OCI-LY1 (cell line): ENCODE data around the gene PCDH15.

Experiments used
- H2AFZ ChIP-seq: fragments of 200-600 bp; sonication (generic), shearing (Covaris generic); 2 replicates; pipeline ENCODE4 v1.6.0; 2014; ENCODE audit warnings: antibody characterized with exemption, mild to moderate bottlenecking, low read length
- H3F3A ChIP-seq: fragments of 200-600 bp; sonication (generic), shearing (Covaris generic); 2 replicates; pipeline ENCODE4 v1.6.0; 2014; ENCODE audit warnings: mild to moderate bottlenecking, antibody characterized with exemption, low read length, moderate library complexity; ENCODE audit not compliant: insufficient read depth
- H3K27ac ChIP-seq: fragments of 200-600 bp; sonication (generic); 2 replicates; pipeline ENCODE4 v1.5.1; 2014; ENCODE audit warnings: low read length, mixed run types, mild to moderate bottlenecking, low read depth; ENCODE audit not compliant: poor library complexity, severe bottlenecking
- H3K27me3 ChIP-seq: fragments of 200-600 bp; sonication (generic); 2 replicates; pipeline ENCODE4 v1.6.0; 2014; ENCODE audit warnings: antibody characterized with exemption, mild to moderate bottlenecking, low read length, moderate library complexity; ENCODE audit not compliant: insufficient read depth
- H3K36me3 ChIP-seq: fragments of 200-600 bp; sonication (generic); 2 replicates; pipeline ENCODE4 v1.6.1; 2014; ENCODE audit warnings: mild to moderate bottlenecking, antibody characterized with exemption, low read length, moderate library complexity, mixed read lengths; ENCODE audit not compliant: insufficient read depth
- H3K4me1 ChIP-seq: fragments of 200-600 bp; sonication (generic); 2 replicates; pipeline ENCODE4 v1.5.1; 2014; ENCODE audit warnings: mild to moderate bottlenecking, low read length, moderate library complexity; ENCODE audit not compliant: insufficient read depth, severe bottlenecking
- H3K4me2 ChIP-seq: fragments of 200-600 bp; sonication (generic), shearing (Covaris generic); 2 replicates; pipeline ENCODE4 v1.6.1; 2014; ENCODE audit warnings: low read length
- H3K4me3 ChIP-seq: fragments of 200-600 bp; sonication (generic); 2 replicates; pipeline ENCODE4 v1.5.1; 2014; ENCODE audit warnings: low read length, low read depth, mild to moderate bottlenecking, mixed read lengths; ENCODE audit not compliant: poor library complexity, severe bottlenecking
- H3K79me2 ChIP-seq: fragments of 200-600 bp; shearing (Covaris generic); 2 replicates; pipeline ENCODE4 v1.6.1; 2016; ENCODE audit warnings: mixed run types, low read length, mixed read lengths; ENCODE audit not compliant: insufficient read depth
- H3K9ac ChIP-seq: fragments of 200-600 bp; sonication (generic), shearing (Covaris generic); 2 replicates; pipeline ENCODE4 v1.6.1; 2014; ENCODE audit warnings: mild to moderate bottlenecking, low read length, mixed read lengths
- H3K9me2 ChIP-seq: fragments of 200-600 bp; sonication (generic), shearing (Covaris generic); 2 replicates; pipeline ENCODE4 v1.6.1; 2014; ENCODE audit warnings: low read depth, mild to moderate bottlenecking, low read length, mixed read lengths
- H3K9me3 ChIP-seq: fragments of 200-600 bp; shearing (Covaris generic); 2 replicates; pipeline ENCODE4 v1.6.1; 2014; ENCODE audit warnings: low read length, mixed read lengths
- H4K20me1 ChIP-seq: fragments of 200-600 bp; sonication (generic), shearing (Covaris generic); 2 replicates; pipeline ENCODE4 v1.6.0; 2016; ENCODE audit warnings: mild to moderate bottlenecking, low read length; ENCODE audit not compliant: insufficient read depth
- CTCF ChIP-seq: fragments of 200-600 bp; sonication (generic), shearing (Covaris generic); IDR thresholded peaks from 2 replicates; pipeline ENCODE4 v1.5.1; 2017; ENCODE audit warnings: mild to moderate bottlenecking, antibody characterized with exemption, low read length, moderate library complexity, mixed read lengths
- EZH2 ChIP-seq: fragments of 200-600 bp; sonication (generic), shearing (Covaris generic); IDR thresholded peaks from 2 replicates; pipeline ENCODE4 v1.8.0; 2017; ENCODE audit warnings: borderline replicate concordance, mixed run types, mild to moderate bottlenecking, antibody characterized with exemption, low read length, moderate library complexity, mixed read lengths

Gene PCDH15

GRCh38 chr10:54125098-54125747 is 675.8 kb downstream of the PCDH15 start:
- Histone ChIP-seq H3K27ac (no peak overlapping the region), H4K20me1 (no peaks in the 10 kb centered on the region)
- TF ChIP-seq CTCF = no peak
- TF ChIP-seq EZH2 = no peak

GRCh38 chr10:54124209-54124885 is 676.7 kb downstream of the PCDH15 start:
- H3K79me2 ChIP-seq = no peaks in the 10 kb centered on the region
- H3K27ac ChIP-seq = no peak overlapping the region
- no peak overlapping the region for H2AFZ ChIP-seq
- no peaks in the 10 kb centered on the region for H4K20me1 ChIP-seq
- no peaks in the 10 kb centered on the region for H3K9me2 ChIP-seq
- no peak overlapping the region for H3K4me2 ChIP-seq
- no peaks in the 10 kb centered on the region for H3K27me3 ChIP-seq
- H3K36me3 ChIP-seq = no peaks in the 10 kb centered on the region
- no peak overlapping the region for H3K9ac ChIP-seq
- H3K4me3 ChIP-seq = no peak overlapping the region
- H3F3A ChIP-seq = no peaks in the 10 kb centered on the region
- TF ChIP-seq EZH2 (no peak), CTCF (no peak)
- no peaks in the 10 kb centered on the region for H3K4me1 ChIP-seq
- H3K9me3 ChIP-seq = no peaks in the 10 kb centered on the region

More at GRCh38 chr10:54125098-54125747, 675.8 kb downstream of the PCDH15 start:
- no peaks in the 10 kb centered on the region for H3K79me2 ChIP-seq
- H3K4me2 ChIP-seq = no peak overlapping the region
- no peaks in the 10 kb centered on the region for H3K9me3 ChIP-seq
- H3K4me3 ChIP-seq = no peak overlapping the region
- no peaks in the 10 kb centered on the region for H3K4me1 ChIP-seq
- no peaks in the 10 kb centered on the region for H3K36me3 ChIP-seq
- no peak overlapping the region for H2AFZ ChIP-seq
- H3K27me3 ChIP-seq = no peaks in the 10 kb centered on the region
- H3K9ac ChIP-seq = no peak overlapping the region
- H3K9me2 ChIP-seq = no peaks in the 10 kb centered on the region
- no peaks in the 10 kb centered on the region for H3F3A ChIP-seq

- Histone ChIP-seq H3F3A (no peaks in the 10 kb centered on the region), H2AFZ (no peak overlapping the region), H3K4me3 (no peak overlapping the region), H4K20me1 (no peaks in the 10 kb centered on the region), H3K27ac (no peak overlapping the region), H3K27me3 (no peaks in the 10 kb centered on the region), H3K9ac (no peak overlapping the region), H3K36me3 (no peaks in the 10 kb centered on the region), H3K4me1 (no peaks in the 10 kb centered on the region), H3K4me2 (no peak overlapping the region), H3K79me2 (no peaks in the 10 kb centered on the region), H3K9me2 (no peaks in the 10 kb centered on the region), H3K9me3 (no peaks in the 10 kb centered on the region)
- TF ChIP-seq CTCF = no peak
- no peak for TF ChIP-seq EZH2
These were observed 680.2 kb downstream of the PCDH15 start for GRCh38 chr10:54120806-54121205.
